NCI-H1092 treated with DMSO at 0.1 percent for 48 hours (cell line): Measurements from ENCODE around the gene UQCC2.

Source experiments
- DNase-seq: peaks from one replicate; lab custom pipeline; 2025; lab: John Stamatoyannopoulos, UW

Gene UQCC2

DNA sequence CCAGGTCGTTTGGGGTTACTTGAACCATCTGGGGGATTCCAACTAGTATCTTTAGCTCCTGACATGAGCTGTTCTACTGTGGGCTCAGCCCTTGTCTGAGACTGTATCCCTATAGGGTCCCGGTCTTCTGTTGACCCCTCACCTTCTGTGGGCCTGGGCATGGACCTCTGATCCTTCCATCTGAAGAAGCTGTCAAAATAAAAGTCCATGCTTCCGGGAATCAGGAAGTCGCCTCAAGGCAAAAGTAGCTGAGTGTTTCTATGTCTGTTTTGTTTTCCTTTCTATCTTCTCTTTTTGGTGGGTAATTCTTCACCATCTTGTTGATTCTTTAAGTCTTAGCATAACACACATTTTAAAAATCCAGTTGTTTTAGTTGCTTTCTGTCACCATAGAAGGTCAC, 60.1 kb downstream of the UQCC2 start:
- DNase-seq, result no peak
